ENCODE data around the gene HSFX2. TPM values are rescaled to one million over a fixed set of nuclear protein-coding genes. Genes with fewer than 3 reads are reported as not detected.

The HSFX2 gene
- 0.13 and 0.40 TPM in 2 replicates for total RNA-seq

GRCh38 chrX:149595214-149595613 is at the start of gene HSFX2:
Gene HSFX2, minus strand, starts transcription at chrX:149595314. Its CDS starts 614 bp downstream, at chrX:149594700.

GRCh38 chrX:149631234-149632165 is 36.4 kb upstream of the HSFX2 start, which contains the start of gene TMEM185A:
Gene TMEM185A, minus strand, starts transcription at chrX:149631792. Its CDS starts 212 bp downstream, at chrX:149631580.

GRCh38 chrX:149587359-149587758 is 7.8 kb downstream of the HSFX2 start, which contains the start of gene MAGEA9B:
Gene MAGEA9B, minus strand, starts transcription at chrX:149587459. Its CDS starts 4,280 bp downstream, at chrX:149583179.

GRCh38 chrX:149549701-149550100 is 45.4 kb downstream of the HSFX2 start, which contains the start of gene HSFX3:
Gene HSFX3, minus strand, starts transcription at chrX:149549924. Its CDS starts 72 bp downstream, at chrX:149549852.

Other genes with a start within 250 kb of the HSFX2 start
- gene IDS, start 90.0 kb downstream of the HSFX2 start, total RNA-seq: 28.1 and 34.9 TPM in 2 replicates
- gene EOLA1, start 54.3 kb downstream of the HSFX2 start, total RNA-seq: 5.9 and 7.3 TPM in 2 replicates
- not detected in 2 replicates for gene HSFX3, start 45.4 kb downstream of the HSFX2 start, total RNA-seq
- not detected in 2 replicates for gene MAGEA9B, start 7.9 kb downstream of the HSFX2 start, total RNA-seq
- 10.3 and 21.6 TPM in 2 replicates for gene TMEM185A, start 36.5 kb upstream of the HSFX2 start, total RNA-seq
- gene MAGEA11, start 116.7 kb upstream of the HSFX2 start, total RNA-seq: not detected in 2 replicates
- 0.26 and 0.88 TPM in 2 replicates for gene HSFX1, start 178.8 kb upstream of the HSFX2 start, total RNA-seq
- gene MAGEA9, start 186.6 kb upstream of the HSFX2 start, total RNA-seq: not detected in 2 replicates